SK-N-MC (cell line): ENCODE data around the gene PSMG4.

Experiments
- EZH2 ChIP-seq: fragments of 200-600 bp; sonication (generic); IDR thresholded peaks from one replicate; pipeline ENCODE4 v1.6.1; 2017; ENCODE audit warnings: antibody characterized with exemption
- FOXP2 ChIP-seq: optimal IDR thresholded peaks from 2 replicates; pipeline ENCODE3; 2011; ENCODE audit warnings: mild to moderate bottlenecking, moderate library complexity; ENCODE audit not compliant: insufficient read depth; ENCODE audit errors: extremely low read length, control extremely low read depth
- POLR2AphosphoS5 ChIP-seq: IDR thresholded peaks from 2 replicates; pipeline ENCODE4 v1.6.1; 2012; ENCODE audit warnings: mild to moderate bottlenecking, low read depth, low read length, borderline replicate concordance

DNA sequence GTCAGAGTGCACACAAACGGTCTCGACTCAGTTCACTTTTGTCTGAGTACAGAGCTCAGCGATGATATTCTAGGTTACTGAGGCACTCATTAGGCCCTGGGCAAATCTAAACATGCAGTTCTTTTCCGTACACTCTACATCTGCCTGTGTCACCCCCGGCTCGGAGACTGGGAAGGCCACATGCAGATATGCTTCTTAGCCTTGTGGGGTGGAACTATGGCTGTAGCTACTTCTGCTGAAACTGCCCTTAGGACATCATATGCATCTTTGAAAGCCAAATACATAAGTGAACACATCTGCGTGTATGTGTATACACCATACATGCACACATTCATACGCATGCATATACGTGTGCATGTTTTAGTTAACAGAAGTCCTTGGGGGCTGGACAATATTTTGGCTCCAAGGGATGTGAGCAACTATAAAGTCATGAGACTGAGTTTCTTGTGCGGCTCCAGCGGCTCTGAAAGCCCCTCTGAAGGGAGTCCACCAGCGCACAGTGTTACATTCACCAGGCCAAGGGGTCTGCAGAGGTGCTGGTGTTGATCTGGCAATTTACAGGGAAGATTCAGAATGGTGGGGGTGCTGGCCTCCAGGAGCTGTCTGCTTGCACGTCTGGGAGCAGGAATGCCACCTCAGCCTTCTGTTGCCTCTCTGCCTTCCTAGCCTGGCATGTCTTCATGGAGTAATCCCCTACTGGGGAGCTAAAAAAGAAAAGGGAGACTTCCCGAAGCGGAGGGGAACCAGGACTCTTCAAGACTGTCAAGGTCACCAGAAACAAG lies 31.6 kb downstream of the PSMG4 start:
- TF ChIP-seq FOXP2 = no peak
- TF ChIP-seq EZH2 = no peak
- TF ChIP-seq POLR2AphosphoS5 = no peak
